Retinal pigment epithelial cell (primary cell): ENCODE data around the gene GLRA1.

Source experiments
- DNase-seq: peaks from one replicate; pipeline ENCODE4 v3.0.0-alpha.2; 2010; ENCODE audit warnings: low read depth
- H3K4me3 ChIP-seq: 2 replicates; pipeline ENCODE4 v1.5.1; 2011; ENCODE audit warnings: mild to moderate bottlenecking, low read length, control low read depth, moderate library complexity
- TF ChIP-seq, protein P1 (sequence below): conservative IDR thresholded peaks from 2 replicates; pipeline ENCODE4 v1.5.1; 2011; ENCODE audit warnings: low read depth, low read length, control low read depth, inconsistent platforms

Gene GLRA1

DNA sequence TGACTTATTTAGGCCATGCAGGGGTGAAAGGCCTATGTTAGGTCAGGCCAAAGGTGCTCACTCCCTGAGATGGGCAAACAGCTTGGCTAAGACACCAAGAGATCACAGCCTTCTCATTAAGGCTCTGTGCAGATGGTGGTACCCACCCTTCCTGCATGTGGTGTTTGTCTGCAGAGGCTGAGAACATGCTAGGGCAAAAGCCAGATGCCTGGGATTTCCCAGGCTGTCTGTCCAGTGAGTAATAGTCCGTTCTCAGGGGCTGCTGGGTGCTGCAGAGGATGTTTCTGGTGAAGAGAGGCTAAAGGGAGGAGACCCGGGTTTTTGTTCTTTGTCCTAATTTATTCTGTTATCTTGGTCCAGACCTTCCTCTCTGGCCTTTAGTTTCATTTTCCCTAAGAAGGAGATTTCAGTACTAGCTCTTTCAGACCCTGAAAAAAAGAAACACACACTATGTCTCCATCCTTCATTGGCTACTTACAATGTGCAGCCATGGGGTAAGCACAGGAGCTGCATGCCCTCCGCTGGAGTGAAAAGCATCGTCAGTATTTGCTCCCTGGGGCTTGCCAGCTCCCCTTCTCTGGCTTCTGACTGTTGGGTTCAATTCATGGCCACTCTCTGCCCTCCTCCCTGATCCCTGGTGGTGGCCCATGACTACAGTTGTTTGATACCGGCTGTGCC is 23.4 kb upstream of the GLRA1 start:
- TF ChIP-seq, protein P1, sequence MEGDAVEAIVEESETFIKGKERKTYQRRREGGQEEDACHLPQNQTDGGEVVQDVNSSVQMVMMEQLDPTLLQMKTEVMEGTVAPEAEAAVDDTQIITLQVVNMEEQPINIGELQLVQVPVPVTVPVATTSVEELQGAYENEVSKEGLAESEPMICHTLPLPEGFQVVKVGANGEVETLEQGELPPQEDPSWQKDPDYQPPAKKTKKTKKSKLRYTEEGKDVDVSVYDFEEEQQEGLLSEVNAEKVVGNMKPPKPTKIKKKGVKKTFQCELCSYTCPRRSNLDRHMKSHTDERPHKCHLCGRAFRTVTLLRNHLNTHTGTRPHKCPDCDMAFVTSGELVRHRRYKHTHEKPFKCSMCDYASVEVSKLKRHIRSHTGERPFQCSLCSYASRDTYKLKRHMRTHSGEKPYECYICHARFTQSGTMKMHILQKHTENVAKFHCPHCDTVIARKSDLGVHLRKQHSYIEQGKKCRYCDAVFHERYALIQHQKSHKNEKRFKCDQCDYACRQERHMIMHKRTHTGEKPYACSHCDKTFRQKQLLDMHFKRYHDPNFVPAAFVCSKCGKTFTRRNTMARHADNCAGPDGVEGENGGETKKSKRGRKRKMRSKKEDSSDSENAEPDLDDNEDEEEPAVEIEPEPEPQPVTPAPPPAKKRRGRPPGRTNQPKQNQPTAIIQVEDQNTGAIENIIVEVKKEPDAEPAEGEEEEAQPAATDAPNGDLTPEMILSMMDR = no peak
- no peak overlapping the region for H3K4me3 ChIP-seq
- no peak for DNase-seq

DNA sequence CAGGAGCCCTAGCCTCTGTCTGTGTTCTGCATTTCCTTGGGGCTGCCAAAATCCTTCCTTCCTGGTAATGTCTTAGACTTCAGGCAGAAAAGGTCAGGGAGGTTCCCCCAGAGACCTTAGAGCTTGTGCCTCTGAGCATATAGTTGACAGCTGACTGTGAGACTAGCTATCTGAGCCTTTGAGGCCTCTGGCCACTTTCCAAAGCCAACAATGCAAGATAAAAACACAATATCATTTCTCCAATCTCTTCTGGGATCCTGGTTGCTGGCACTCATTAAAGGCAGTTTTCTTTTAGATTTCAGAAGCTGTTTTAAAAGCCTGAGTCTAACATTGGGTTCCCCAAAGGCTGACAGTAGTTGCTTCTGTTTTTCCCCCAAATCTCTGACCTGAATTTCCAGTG is 13.2 kb upstream of the GLRA1 start:
- TF ChIP-seq, protein P1 = no peak
- no peak overlapping the region for H3K4me3 ChIP-seq

DNA sequence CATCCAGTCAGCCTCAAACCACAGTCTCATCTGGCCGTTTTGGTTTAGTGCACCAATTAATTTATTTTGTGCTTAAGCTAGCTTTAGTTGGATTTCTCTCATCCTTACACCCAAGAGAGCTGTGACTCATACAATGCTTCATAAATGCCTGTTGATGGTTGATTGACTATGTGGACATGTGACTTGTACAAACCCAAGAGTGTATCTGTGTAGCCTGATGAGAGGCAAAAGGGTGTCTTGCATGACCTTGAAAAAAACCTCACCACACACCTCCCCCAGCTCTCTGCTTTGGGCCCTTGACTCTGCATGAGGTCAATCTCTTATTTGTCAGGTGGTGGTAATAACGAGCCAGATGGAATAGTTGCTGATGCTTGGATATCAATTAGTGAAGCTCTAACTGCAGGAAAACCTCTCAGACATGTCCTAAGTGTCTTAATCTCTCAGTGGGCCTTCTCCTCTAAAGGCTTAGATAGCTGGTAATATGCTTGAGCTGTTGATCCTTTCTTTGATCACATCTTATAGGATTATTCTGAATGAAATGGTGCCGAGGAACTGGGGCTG is 10.6 kb upstream of the GLRA1 start:
- no peak for DNase-seq
- TF ChIP-seq, protein P1 = no peak
- no peak overlapping the region for H3K4me3 ChIP-seq

More for the DNA sequence above, 13.2 kb upstream of the GLRA1 start:
- no peak for DNase-seq

DNA sequence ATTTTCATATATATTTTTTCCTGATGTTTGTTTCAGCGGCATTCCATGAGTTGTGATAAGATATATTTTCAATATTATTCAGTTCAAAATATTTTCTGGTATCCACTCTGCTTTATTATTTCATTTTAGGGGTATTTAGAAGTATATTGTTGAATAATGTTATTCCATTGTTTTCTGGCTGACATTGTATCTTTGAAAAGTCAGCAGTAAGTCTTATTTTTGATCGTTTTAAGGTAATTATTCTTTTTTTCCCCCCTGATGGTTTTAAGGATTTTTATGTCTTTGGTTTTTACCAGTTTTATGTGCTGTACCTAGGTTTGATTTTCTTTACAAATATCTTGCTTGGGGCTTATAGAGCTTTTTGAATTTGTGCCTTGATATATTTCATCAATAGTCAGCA is 6.6 kb upstream of the GLRA1 start:
- TF ChIP-seq, protein P1 = no peak
- no peak overlapping the region for H3K4me3 ChIP-seq
- DNase-seq = no peak

DNA sequence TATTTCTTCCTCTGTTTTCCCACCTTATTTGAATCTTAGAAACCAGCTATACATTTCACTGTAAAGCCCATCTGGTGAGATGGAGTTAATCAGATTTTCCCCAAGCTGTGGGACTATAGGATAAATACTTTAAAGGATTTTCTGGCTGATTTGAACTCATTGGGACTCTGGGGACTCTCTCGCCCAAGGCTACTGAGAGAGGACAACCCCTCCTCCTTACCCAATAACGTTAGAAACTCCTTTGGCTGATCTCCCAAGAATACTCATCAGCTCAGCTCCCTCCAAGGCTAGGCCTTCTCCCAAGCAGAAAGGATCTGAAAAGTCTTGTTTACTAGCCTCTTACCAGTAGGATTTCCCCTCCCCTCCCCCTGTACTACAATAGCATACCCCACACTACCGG is 1.5 kb upstream of the GLRA1 start:
- no peak overlapping the region for H3K4me3 ChIP-seq

DNA sequence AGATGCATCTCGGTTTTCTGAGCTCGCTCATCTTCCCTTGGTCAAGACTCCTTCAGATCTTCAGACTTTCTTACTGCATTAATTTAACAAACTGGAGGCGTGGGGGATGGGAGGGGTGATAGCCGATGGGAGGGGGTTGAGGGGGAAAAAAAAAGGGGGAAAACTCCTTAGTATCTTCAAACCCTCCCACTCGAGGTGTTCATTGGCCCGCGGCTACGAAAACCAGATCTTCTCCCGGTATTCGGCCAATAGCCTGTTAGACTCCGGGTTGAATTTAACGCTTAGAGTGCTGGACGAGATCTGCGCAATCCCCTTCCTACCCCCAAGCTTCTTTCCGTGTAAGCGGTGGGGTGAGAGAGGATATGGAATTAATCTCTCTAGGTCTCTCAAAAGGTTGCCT is 689 bp upstream of the GLRA1 start:
- no peak for DNase-seq
- TF ChIP-seq, protein P1 = no peak
- no peak overlapping the region for H3K4me3 ChIP-seq

More for the DNA sequence above, 1.5 kb upstream of the GLRA1 start:
- TF ChIP-seq, protein P1 = no peak
- DNase-seq = no peak

DNA sequence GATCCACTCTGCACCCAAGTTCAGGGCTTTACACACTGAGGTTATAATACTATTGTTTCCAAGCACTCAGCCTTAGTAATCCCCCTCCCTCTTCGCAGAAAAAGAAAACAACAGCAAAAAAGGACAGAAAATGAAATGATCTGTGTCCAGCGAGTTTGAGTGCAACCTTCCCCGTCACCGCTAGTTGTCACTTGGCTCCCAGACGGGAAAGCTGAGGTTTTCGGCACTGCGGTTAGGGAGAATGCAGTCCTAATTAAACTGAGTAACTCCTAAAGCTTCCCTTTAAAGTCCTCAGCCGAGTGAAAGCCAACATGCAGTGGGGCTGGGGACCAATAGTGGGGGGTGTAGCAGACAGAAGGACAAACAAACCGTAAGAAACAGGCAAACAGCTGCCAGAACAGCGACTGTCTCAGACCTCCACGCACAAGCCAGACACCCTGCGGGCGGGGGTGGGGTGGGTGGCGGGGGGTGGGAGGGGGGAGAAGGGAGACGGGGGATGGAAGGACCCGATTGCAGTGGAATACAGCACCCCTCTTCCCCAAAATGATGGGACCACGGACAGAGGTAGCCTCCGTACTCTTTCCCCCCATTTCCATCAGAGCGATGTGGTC is 680 bp downstream of the GLRA1 start:
- H3K4me3 ChIP-seq = no peak overlapping the region
- TF ChIP-seq, protein P1 = peak; percentile 67
- DNase-seq = no peak
